ENCODE results near the gene CABP1.
A peak's percentile ranks its signal among the peaks of the same experiment; 100 is the strongest.

The CABP1 gene

GRCh38 chr12:120631097-120631496 is 9.3 kb upstream of the CABP1 start:
- DNase-seq (ENCODE audit: low spot score) = peak; percentile 88

- peak; percentile 36 for DNase-seq (ENCODE audit: low spot score)
Observed at GRCh38 chr12:120640861-120641833, 721 bp downstream of the CABP1 start.

- DNase-seq (ENCODE audit: low spot score) = peak; percentile 43
Observed at GRCh38 chr12:120642121-120642520, 1.7 kb downstream of the CABP1 start.

GRCh38 chr12:120642826-120643225 is 2.4 kb downstream of the CABP1 start:
- no peak for DNase-seq (ENCODE audit: low spot score)

- DNase-seq (ENCODE audit: low spot score) = no peak
Observed at GRCh38 chr12:120643574-120643973, 3.1 kb downstream of the CABP1 start.

GRCh38 chr12:120646044-120646443 is 5.6 kb downstream of the CABP1 start:
- DNase-seq (ENCODE audit: low spot score) = no peak

- DNase-seq (ENCODE audit: low spot score) = no peak
Observed at GRCh38 chr12:120647375-120647755, 6.9 kb downstream of the CABP1 start.

GRCh38 chr12:120649442-120650232 is 9.2 kb downstream of the CABP1 start:
- no peak for DNase-seq (ENCODE audit: low spot score)

GRCh38 chr12:120650233-120650690 is 9.8 kb downstream of the CABP1 start:
- no peak for DNase-seq (ENCODE audit: low spot score)

- DNase-seq (ENCODE audit: low spot score) = no peak
Observed at GRCh38 chr12:120651821-120652220, 11.4 kb downstream of the CABP1 start.

- DNase-seq (ENCODE audit: low spot score) = peak; percentile 49
Observed at GRCh38 chr12:120652656-120653435, 12.4 kb downstream of the CABP1 start.

- DNase-seq (ENCODE audit: low spot score) = no peak
Observed at GRCh38 chr12:120653611-120654010, 13.2 kb downstream of the CABP1 start.

- DNase-seq (ENCODE audit: low spot score) = no peak
Observed at GRCh38 chr12:120654656-120655055, 14.2 kb downstream of the CABP1 start.

- no peak for DNase-seq (ENCODE audit: low spot score)
Observed at GRCh38 chr12:120656008-120656407, 15.6 kb downstream of the CABP1 start.

- peak; percentile 83 for DNase-seq (ENCODE audit: low spot score)
Observed at GRCh38 chr12:120658286-120659150, 18.1 kb downstream of the CABP1 start.

- DNase-seq (ENCODE audit: low spot score) = no peak
Observed at GRCh38 chr12:120659151-120659525, 18.7 kb downstream of the CABP1 start.

GRCh38 chr12:120661432-120661831 is 21.0 kb downstream of the CABP1 start:
- no peak for DNase-seq (ENCODE audit: low spot score)

GRCh38 chr12:120662879-120663278 is 22.5 kb downstream of the CABP1 start:
- no peak for DNase-seq (ENCODE audit: low spot score)

GRCh38 chr12:120663741-120664140 is 23.3 kb downstream of the CABP1 start:
- no peak for DNase-seq (ENCODE audit: low spot score)

GRCh38 chr12:120666571-120667390 is 26.4 kb downstream of the CABP1 start:
- no peak for DNase-seq (ENCODE audit: low spot score)

Data from cerebellar cortex (tissue), 1 donor.